HCT116 (cell line): Measurements from ENCODE around the gene ST3GAL3. TPM values are rescaled to one million over a fixed set of nuclear protein-coding genes. Genes with fewer than 3 reads are reported as not detected.

ENCODE experiments used
- ATAC-seq: fragments of 200-7000 bp; cut with Tn5 transposase; 2 replicates; pipeline ENCODE4 v1.9.1; 2020; ENCODE audit warnings: mild to moderate bottlenecking, moderate library complexity
- BruUV-seq: library from RNA; stranded (reverse); fragments of 400-500 nt; replicated peaks from 2 replicates; lab custom pipeline; 2021; lab: Mats Ljungman, UMichigan
- CTCF ChIA-PET: fragments of 300-600 bp; sonication (Branson Sonifier 250); formaldehyde crosslinking; loops from one replicate; lab custom pipeline; 2021; ENCODE audit warnings: antibody characterized with exemption; lab: Charles Lee
- POLR2A ChIA-PET: fragments of 300-600, 350-600 bp; sonication (Branson Sonifier 250); formaldehyde crosslinking; loops from one replicate; lab custom pipeline; 2021; ENCODE audit warnings: antibody characterized with exemption; lab: Charles Lee
- RAD21 ChIA-PET, 2 experiments: fragments of 300-600 bp; sonication (Branson Sonifier 250); formaldehyde crosslinking; loops; one replicate each; lab custom pipeline; 2023; ENCODE audit warnings: low total read pairs in 2 of 2; ENCODE audit not compliant: uncharacterized antibody in 2 of 2, unreplicated experiment in 2 of 2, low non-redundant PET in 1 of 2; lab: Charles Lee
- DNase-seq: peaks from one replicate; pipeline ENCODE4 v3.0.0-alpha.2; 2010; ENCODE audit warnings: low read depth, low spot score
- H2AFZ ChIP-seq: fragments of 200-600 bp; shearing (Covaris generic), sonication (generic); 2 replicates; pipeline ENCODE4 v1.6.1; 2017; ENCODE audit warnings: low read depth, mixed run types, mixed read lengths, antibody characterized with exemption, low read length; ENCODE audit not compliant: poor library complexity, severe bottlenecking
- H3K27ac ChIP-seq: 2 replicates; pipeline ENCODE4 v1.5.1; 2012; ENCODE audit warnings: low read depth, low read length
- H3K27me3 ChIP-seq: fragments of 200-600 bp; sonication (generic); 2 replicates; pipeline ENCODE4 v1.6.1; 2016; ENCODE audit warnings: mixed run types, low read length, mixed read lengths; ENCODE audit not compliant: insufficient read depth
- H3K36me3 ChIP-seq, 2 experiments: fragments of 200-500 bp in 1 of 2; fragments of 200-600 bp in 1 of 2; sonication (Bioruptor generic) in 1 of 2; sonication (generic) in 1 of 2; 2 replicates each; pipeline versions ENCODE4 v1.5.1 to v1.6.1; 2014 to 2016; ENCODE audit warnings: low read length in 2 of 2, inconsistent platforms in 1 of 2, mixed read lengths in 1 of 2, mixed run types in 1 of 2; ENCODE audit not compliant: insufficient read depth in 2 of 2, control insufficient read depth in 1 of 2
- H3K4me1 ChIP-seq, 2 experiments: fragments of 200-600 bp in 1 of 2; sonication (generic) in 1 of 2; 2 replicates each; pipeline versions ENCODE4 v1.5.1 to v1.6.1; 2012 to 2017; ENCODE audit warnings: low read length in 2 of 2, inconsistent platforms in 1 of 2, mild to moderate bottlenecking in 1 of 2, mixed read lengths in 1 of 2, mixed run types in 1 of 2, moderate library complexity in 1 of 2; ENCODE audit not compliant: insufficient read depth in 2 of 2, control insufficient read depth in 1 of 2
- H3K4me2 ChIP-seq: fragments of 200-600 bp; sonication (generic); 2 replicates; pipeline ENCODE4 v1.6.1; 2017; ENCODE audit warnings: mixed run types, low read length, mixed read lengths
- H3K4me3 ChIP-seq, 2 experiments: fragments of 200-600 bp in 1 of 2; sonication (generic) in 1 of 2; replicated peaks in 1 of 2; 2 replicates each; pipeline ENCODE4 v1.5.1; 2011 to 2016; ENCODE audit warnings: low read length in 2 of 2, control low read depth in 1 of 2, low read depth in 1 of 2, mild to moderate bottlenecking in 1 of 2, mixed read lengths in 1 of 2, mixed run types in 1 of 2
- H3K79me2 ChIP-seq: fragments of 200-600 bp; sonication (generic); 2 replicates; pipeline ENCODE4 v1.6.1; 2017; ENCODE audit warnings: mild to moderate bottlenecking, mixed run types, low read length, moderate library complexity, mixed read lengths; ENCODE audit not compliant: insufficient read depth
- H3K9ac ChIP-seq: fragments of 200-600 bp; sonication (generic); 2 replicates; pipeline ENCODE4 v1.6.1; 2016; ENCODE audit warnings: low read length, mixed read lengths
- H3K9me2 ChIP-seq: fragments of 200-600 bp; sonication (generic), shearing (Covaris generic); 2 replicates; pipeline ENCODE4 v1.6.1; 2017; ENCODE audit warnings: mixed run types, mild to moderate bottlenecking, moderate library complexity; ENCODE audit not compliant: insufficient read depth
- H3K9me3 ChIP-seq, 2 experiments: fragments of 200-500 bp in 1 of 2; fragments of 200-600 bp in 1 of 2; sonication (Bioruptor generic) in 1 of 2; sonication (generic) in 1 of 2; 2 replicates each; pipeline ENCODE4 v1.6.1; 2014 to 2017; ENCODE audit warnings: low read length in 2 of 2, mixed read lengths in 2 of 2, inconsistent platforms in 1 of 2, low read depth in 1 of 2, mild to moderate bottlenecking in 1 of 2, mixed run types in 1 of 2, moderate library complexity in 1 of 2; ENCODE audit not compliant: control insufficient read depth in 1 of 2, insufficient read depth in 1 of 2
- H4K20me1 ChIP-seq: fragments of 200-600 bp; sonication (generic), shearing (Covaris generic); 2 replicates; pipeline ENCODE4 v1.6.1; 2017; ENCODE audit warnings: mixed run types, mild to moderate bottlenecking, moderate library complexity; ENCODE audit not compliant: insufficient read depth
- EGR1 ChIP-seq: IDR thresholded peaks from 2 replicates; pipeline ENCODE4 v1.6.1; 2012; ENCODE audit warnings: low read depth
- ELF1 ChIP-seq: IDR thresholded peaks from 2 replicates; pipeline ENCODE4 v1.6.1; 2012; ENCODE audit warnings: low read depth, borderline replicate concordance
- EZH2 ChIP-seq: fragments of 200-600 bp; sonication (generic); IDR thresholded peaks from 2 replicates; pipeline ENCODE4 v1.6.1; 2017; ENCODE audit warnings: antibody characterized with exemption, mixed run types
- EZH2phosphoT487 ChIP-seq: fragments of 200-600 bp; IDR thresholded peaks from 2 replicates; pipeline ENCODE4 v1.6.1; 2018; ENCODE audit warnings: antibody characterized with exemption, borderline replicate concordance
- FOSL1 ChIP-seq: IDR thresholded peaks from 2 replicates; pipeline ENCODE4 v1.6.1; 2012; ENCODE audit warnings: low read depth
- MAX ChIP-seq: IDR thresholded peaks from 2 replicates; pipeline ENCODE4 v1.6.1; 2012
- REST ChIP-seq: IDR thresholded peaks from 2 replicates; pipeline ENCODE4 v1.6.1; 2012; ENCODE audit warnings: low read depth
- SP1 ChIP-seq: IDR thresholded peaks from 2 replicates; pipeline ENCODE4 v1.6.1; 2012; ENCODE audit warnings: low read depth
- TCF7L2 ChIP-seq: IDR thresholded peaks from 2 replicates; pipeline ENCODE4 v1.7.0; 2011; ENCODE audit warnings: borderline replicate concordance, inconsistent platforms; ENCODE audit not compliant: insufficient read depth, insufficient read length; ENCODE audit errors: extremely low read depth
- YY1 ChIP-seq: IDR thresholded peaks from 2 replicates; pipeline ENCODE4 v1.6.1; 2011; ENCODE audit warnings: low read length, low read depth, moderate library complexity, mild to moderate bottlenecking; ENCODE audit not compliant: insufficient replicate concordance; ENCODE audit errors: extremely low read depth
- ZFX ChIP-seq: fragments of 450-650 bp; IDR thresholded peaks from 2 replicates; pipeline ENCODE4 v1.6.1; 2017
- intact Hi-C: fragments of 100-400 bp; cut with micrococcal nuclease; formaldehyde crosslinking; loops from 2 replicates; pipeline ENCODE4 v1.10.0; 2022
- total RNA-seq: library from RNA; stranded (reverse); gene quantifications from one replicate; pipeline ENCODE4 v1.2.1, GENCODE V29; 2021; ENCODE audit not compliant: unreplicated experiment
- TF ChIP-seq, protein P1 (sequence below), 3 experiments: fragments of 200-600 bp in 1 of 3; sonication (generic) in 1 of 3; IDR thresholded peaks in 2 of 3; conservative IDR thresholded peaks in 1 of 3; 2 replicates each; pipeline ENCODE4 v1.5.1; 2012 to 2017; ENCODE audit warnings: low read depth in 2 of 3, low read length in 2 of 3, antibody characterized with exemption in 1 of 3, borderline replicate concordance in 1 of 3, control low read depth in 1 of 3, mild to moderate bottlenecking in 1 of 3, mixed read lengths in 1 of 3, mixed run types in 1 of 3, moderate library complexity in 1 of 3; ENCODE audit not compliant: insufficient read depth in 1 of 3

ST3GAL3 gene
- total RNA-seq, 1 experiment from 2014 or later, result 7.2 TPM

DNA sequence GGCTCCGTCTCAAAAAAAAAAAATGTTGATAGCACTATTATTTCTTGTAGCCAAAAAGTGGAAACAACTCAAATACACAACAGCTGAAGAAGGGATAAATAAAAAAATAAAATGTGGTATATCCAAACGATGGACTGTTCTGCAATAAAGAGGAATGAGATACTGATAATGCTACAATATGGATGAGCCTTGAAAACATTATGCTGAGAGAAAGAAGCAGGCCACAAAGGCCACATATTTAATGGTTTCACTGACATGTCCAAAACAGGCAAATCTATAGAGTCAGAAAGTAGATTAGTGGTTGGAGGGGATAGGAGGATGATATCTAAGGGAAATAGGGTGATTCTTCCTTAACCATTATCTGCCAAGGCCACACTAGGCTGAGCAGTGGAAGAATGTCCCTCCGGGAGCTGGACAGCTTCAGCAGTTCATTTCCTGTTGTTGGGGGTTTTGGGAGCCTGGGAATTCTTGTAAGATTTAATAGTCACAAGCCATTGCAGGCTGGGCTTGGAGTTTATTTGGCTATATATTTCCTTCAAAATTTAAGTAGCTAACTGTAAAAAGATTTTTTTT, 53.5 kb downstream of the ST3GAL3 start:
- Histone ChIP-seq H3K9me3 (no peaks in the 10 kb centered on the region), H3K9me2 (no peaks in the 10 kb centered on the region), H2AFZ (no peak overlapping the region), H3K79me2 (no peaks in the 10 kb centered on the region), H3K36me3 (no peaks in the 10 kb centered on the region), H3K9ac (no peak overlapping the region), H3K27ac (no peak overlapping the region), H3K4me1 (peaks cover 0 to 8% of the 10 kb centered on the region in 2 experiments; a peak in 3 of 4 replicates), H3K4me2 (no peak overlapping the region), H3K4me3 (no peak overlapping the region), H3K27me3 (no peaks in the 10 kb centered on the region), H4K20me1 (no peaks in the 10 kb centered on the region)
- ChIA-PET POLR2A (no interaction called here), CTCF (interaction anchor here (1.7 kb wide), 1 partner anchor 174 kb away, joined by 8 read pairs; the partner anchor contains the start of gene ARTN), RAD21 (no interaction called here)
- DNase-seq (no peak), ATAC-seq (no peak)
- intact Hi-C loops, result loop anchor here (5.0 kb wide), 1 partner anchor 234 kb away; no protein-coding TSS in a partner anchor
- no TSS peak for BruUV-seq
- TF ChIP-seq ZFX (no peak), SP1 (no peak), MAX (no peak), TCF7L2 (no peak), YY1 (no peak)

- no TSS peak for BruUV-seq
- no peak overlapping the region for H3K9ac ChIP-seq
- no peaks in the 10 kb centered on the region for H3K9me3 ChIP-seq
- peaks cover 0 to 21% of the 10 kb centered on the region in 2 experiments; a peak in 3 of 4 replicates for H3K4me1 ChIP-seq
- peak overlapping the region; percentile 20; the same call in 1 of the 2 replicates for H3K4me2 ChIP-seq
- H3K27ac ChIP-seq, result no peak overlapping the region
- no peaks in the 10 kb centered on the region for H3K36me3 ChIP-seq
- no peaks in the 10 kb centered on the region for H3K9me2 ChIP-seq
- DNase-seq (peak; percentile 87), ATAC-seq (peak; percentile 98)
- no peak overlapping the region for H3K4me3 ChIP-seq
- ChIA-PET RAD21 (interaction anchor here (0.5 to 4.7 kb wide), 17 partner anchors 10 to 285 kb away, joined by 3 to 109 read pairs (median 5); partner anchors contain the start of genes ARTN (in 2 of the 2) and IPO13 (in 1 of the 2)), POLR2A (interaction anchor here (0.8 to 4.8 kb wide), 4 partner anchors 166 to 230 kb away, joined by 3 to 45 read pairs (median 12); partner anchors contain the start of gene ARTN), CTCF (interaction anchor here (0.6 to 9.2 kb wide), 24 partner anchors 10 to 536 kb away, joined by 3 to 479 read pairs (median 5); partner anchors contain the start of genes ARTN, ATP6V0B, DPH2 and IPO13)
- peak overlapping the region; percentile 68 for H2AFZ ChIP-seq
- H3K27me3 ChIP-seq, result no peaks in the 10 kb centered on the region
- intact Hi-C loops, result loop anchor here (1.0 to 5.0 kb wide), 5 partner anchors 167 to 273 kb away; partner anchors contain the start of gene IPO13
- H3K79me2 ChIP-seq, result no peaks in the 10 kb centered on the region
- H4K20me1 ChIP-seq, result no peaks in the 10 kb centered on the region
- no peak for TF ChIP-seq EGR1
- TF ChIP-seq FOSL1, result no peak
- TF ChIP-seq EZH2phosphoT487, result no peak
- TF ChIP-seq ELF1, result no peak
- no peak for TF ChIP-seq ZFX
- no peak for TF ChIP-seq EZH2
- peak; percentile 24; the same call in 1 of the 2 replicates for TF ChIP-seq SP1
- TF ChIP-seq, protein P1, sequence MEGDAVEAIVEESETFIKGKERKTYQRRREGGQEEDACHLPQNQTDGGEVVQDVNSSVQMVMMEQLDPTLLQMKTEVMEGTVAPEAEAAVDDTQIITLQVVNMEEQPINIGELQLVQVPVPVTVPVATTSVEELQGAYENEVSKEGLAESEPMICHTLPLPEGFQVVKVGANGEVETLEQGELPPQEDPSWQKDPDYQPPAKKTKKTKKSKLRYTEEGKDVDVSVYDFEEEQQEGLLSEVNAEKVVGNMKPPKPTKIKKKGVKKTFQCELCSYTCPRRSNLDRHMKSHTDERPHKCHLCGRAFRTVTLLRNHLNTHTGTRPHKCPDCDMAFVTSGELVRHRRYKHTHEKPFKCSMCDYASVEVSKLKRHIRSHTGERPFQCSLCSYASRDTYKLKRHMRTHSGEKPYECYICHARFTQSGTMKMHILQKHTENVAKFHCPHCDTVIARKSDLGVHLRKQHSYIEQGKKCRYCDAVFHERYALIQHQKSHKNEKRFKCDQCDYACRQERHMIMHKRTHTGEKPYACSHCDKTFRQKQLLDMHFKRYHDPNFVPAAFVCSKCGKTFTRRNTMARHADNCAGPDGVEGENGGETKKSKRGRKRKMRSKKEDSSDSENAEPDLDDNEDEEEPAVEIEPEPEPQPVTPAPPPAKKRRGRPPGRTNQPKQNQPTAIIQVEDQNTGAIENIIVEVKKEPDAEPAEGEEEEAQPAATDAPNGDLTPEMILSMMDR (IDR thresholded peaks at IDR 0.05 in 2 of 3, conservative IDR thresholded peaks at IDR 0.05 in 1 of 3; ENCODE audit: borderline replicate concordance in 1 of 3, insufficient read depth in 1 of 3, low read depth in 2 of 3, low read length in 2 of 3), result peak; percentile 76 to 98 (median 91)
- TF ChIP-seq REST, result no peak
These were observed 56.2 kb downstream of the ST3GAL3 start for GRCh38 chr1:43763497-43763973.
